NOMO-1 treated with dmso at 0.1 percent for 144 hours (cell line): ENCODE results near the gene MACROD2.
"Not testable (repeated sequence)": the region's sequence is repeated elsewhere in the genome, so short reads cannot be mapped to it uniquely, and the experiment has no call there.

Source experiments
- DNase-seq: peaks from one replicate; lab custom pipeline; 2025; ENCODE audit not compliant: unreplicated experiment; lab: John Stamatoyannopoulos, UW

Gene MACROD2

DNA sequence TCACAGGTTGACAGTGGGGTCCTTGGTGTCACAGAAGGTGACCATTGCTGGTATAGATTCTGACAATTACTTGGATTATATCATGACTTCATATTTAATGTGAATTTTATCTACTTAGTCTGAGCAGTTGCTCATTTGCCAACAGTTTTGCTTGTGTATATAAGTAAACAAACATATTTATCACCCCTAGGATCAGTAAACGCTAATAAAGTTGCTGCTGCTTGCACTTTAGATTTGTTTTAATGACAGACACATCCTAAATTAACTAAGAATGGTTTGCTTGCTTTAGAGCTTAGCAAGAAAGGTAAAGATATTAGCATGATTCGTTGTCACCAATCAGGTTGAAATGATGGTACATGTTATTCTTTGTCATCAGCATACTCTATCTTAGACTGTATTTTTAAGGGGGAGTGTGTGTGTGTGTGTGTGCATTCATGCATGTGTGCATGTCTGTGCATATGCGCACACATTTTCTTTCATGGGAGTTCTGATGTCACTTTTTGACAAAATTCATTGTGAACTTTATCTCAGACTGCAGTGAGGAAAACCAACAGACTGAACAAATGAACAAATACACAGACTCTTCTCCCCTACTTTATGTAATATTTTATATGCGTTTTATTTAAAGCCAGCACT is 1124.7 kb downstream of the MACROD2 start:
- no peak for DNase-seq

DNA sequence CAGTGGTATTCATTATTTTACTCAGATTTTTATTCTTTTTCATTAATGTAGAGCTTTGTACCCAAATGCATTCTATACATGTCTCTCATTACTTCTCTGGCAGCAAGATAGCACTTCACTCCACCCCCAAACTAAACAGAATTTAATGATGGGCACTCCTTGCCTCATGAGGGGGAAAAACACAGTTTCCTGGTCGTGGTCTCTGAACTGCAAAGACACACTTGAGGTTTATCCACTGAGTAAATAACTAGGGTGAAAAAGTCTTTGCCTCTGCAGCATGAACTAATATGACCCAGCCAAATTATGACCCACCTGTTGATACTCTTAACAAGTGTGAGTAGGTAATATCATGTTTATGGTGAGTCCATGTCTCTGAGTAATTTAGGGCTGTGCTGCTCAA is 1127.3 kb downstream of the MACROD2 start:
- DNase-seq: no peak

DNA sequence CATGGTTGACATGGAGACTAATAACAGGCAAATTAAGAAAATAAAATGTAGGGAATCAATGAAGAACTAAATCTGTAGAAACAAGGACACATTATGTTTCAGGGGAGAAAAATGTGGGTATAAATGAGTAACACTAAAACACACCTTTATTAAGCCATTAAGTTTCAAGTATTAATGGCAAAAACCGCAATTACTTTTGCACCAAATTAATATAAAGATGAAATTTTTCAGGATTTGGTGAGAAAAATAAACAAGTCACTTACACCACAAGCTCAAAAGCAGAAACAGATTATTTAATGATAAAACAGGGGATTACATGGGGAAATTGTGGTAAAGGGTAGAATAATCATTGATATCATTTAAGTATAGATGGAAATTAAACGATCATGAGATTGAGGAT is 1135.9 kb downstream of the MACROD2 start:
- no peak for DNase-seq

GRCh38 chr20:15138548-15139126 is 1143.3 kb downstream of the MACROD2 start:
- DNase-seq: no peak

DNA sequence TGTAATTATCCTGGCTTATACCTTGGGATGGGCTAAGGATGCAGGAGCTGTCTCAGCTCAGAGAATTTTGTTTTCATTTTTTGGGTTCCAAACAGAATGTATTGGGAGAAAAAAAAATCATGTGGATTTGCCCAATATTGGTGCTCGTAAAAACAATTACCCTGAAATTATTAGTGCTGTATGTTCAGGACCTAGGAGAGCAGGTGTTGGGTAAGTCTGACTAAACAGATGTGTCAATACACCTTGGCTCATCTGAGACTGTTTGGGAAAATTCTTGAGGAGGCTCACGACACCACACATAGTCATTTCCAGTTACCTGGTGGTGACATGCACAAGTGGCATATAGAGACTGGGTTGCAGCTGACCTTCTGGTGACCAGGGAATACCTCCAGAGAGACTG is 1144.2 kb downstream of the MACROD2 start:
- DNase-seq: no peak

DNA sequence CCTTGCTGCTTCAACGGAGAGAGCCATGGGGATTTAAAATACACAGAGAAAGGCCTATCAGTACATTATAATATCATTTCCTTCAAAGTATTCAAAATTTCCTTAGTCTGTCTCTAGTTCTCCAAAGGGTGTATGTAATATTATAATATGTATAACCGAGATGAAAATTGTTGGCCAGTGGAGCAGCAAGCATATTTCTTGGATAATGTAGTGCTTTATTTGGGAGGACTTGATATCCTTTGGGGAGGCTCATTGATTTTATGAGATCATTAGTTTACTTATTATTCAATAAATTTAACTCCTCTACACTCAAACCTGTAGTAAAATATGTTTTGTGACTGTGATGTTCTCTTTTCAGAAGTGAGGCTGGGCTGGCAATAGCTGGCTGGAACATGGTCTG is 1145.0 kb downstream of the MACROD2 start:
- no peak for DNase-seq

DNA sequence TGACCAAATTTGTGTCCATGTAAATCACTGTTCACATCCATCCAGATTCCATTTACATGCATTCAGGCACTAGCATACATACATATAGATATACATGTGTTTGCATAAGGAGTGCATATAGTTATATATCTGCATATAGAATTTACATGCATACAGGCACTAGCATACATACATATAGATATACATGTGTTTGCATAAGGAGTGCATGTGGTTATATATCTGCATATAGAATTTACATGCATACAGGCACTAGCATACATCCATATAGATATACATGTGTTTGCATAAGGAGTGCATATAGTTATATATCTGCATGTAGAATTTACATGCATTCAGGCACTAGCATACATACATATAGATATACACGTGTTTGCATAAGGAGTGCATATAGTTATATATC is 1145.6 kb downstream of the MACROD2 start:
- DNase-seq: not testable (repeated sequence)

DNA sequence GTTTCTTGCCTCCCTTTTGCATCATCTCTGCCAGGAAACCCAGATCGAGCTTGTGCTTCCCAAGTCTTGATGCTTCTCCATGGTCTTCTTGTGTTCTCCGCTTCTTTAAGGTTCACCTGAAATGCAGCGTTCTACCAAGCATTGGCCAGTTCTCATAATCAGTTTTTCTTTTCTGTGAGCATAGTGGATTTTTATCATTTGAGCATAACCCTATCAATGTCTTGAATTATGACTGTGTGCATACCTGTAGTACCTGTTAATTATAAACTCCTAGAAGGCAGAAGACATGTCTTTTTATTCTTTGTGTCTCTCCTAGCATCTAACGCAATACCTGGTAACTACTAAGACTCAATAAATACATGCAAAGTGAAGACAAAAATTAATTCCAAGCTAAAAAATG is 1146.5 kb downstream of the MACROD2 start:
- no peak for DNase-seq

DNA sequence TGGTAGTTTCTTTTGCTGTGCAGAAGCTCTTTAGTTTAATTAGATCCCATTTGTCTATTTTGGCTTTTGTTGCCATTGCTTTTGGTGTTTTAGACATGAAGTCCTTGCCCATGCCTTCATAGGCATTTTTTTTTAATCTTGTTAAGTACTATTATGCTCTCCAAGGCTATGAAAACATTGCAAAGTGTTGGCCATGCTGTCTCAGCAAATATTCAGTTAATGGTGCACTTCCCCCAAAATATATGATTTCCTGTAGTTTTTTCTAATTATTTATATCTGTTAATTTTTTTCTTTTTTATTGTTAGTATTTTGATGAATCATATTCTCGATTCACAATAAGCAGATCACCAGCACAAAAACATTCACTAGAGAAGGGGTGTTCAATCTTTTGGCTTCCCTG is 1148.2 kb downstream of the MACROD2 start:
- DNase-seq: no peak

DNA sequence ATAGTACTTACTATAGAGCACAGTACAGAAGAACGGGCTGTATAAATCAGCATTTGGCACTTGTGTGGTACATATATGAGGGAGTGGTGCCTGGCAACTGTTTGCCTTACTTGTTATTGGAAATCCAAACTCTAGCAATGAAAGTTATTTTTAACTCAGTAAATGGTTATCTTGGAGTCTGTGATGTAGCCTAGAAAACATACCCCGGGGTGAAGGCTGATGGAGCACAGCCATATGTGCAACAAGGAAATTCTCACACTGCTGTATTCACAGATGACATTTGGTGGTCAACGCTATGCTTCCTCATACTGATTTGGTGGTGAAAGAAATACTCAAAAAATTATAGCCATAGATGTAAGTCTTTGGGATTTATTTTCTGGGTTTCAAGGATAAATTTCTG is 1149.6 kb downstream of the MACROD2 start:
- no peak for DNase-seq

- no peak for DNase-seq
Measured at GRCh38 chr20:15146948-15147347, 1151.6 kb downstream of the MACROD2 start.

DNA sequence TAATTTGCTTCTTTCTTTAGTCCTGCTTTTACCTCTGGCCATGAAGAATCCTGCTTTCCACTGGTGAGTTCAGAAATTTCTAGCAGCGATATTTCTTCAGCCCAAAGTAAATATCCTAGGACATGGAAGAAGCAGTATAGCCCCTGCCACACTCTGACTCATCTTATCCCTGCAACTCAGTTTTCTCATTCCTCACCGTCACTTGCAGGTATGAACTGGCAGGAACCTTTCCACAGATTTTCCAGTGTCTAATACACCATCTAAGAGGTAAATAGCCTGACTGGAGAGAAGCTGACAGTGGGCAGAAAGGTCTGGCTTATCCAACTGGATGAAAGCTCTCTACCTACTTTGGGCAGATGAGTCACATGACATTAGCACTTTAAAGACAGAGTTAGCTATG is 1158.8 kb downstream of the MACROD2 start:
- DNase-seq: no peak

DNA sequence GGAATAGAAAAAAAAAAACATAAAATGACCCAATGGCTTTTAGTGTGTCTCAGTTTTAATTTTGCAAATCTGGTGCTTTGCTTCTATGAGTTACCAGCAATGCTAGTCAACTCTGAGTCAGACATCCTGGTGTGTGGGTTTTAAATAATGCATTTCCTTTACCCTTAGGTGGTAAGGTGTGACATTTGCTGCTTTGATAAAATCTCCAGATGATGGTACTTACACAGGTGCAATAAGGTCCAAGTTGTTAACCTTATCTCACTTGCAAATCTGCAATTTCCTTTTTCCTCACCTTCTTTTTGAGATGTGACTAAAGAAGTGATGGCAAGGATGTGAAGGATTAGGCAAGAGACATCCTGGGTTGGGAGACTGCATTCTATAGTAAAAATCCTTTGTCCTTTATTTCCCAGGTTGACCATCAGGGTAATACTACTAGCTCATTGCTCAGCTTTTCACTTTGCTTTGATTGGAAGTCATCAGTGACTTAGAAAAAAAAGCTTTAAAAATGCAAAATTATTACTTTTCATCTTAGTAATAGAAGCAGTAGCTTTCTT is 1160.6 kb downstream of the MACROD2 start:
- DNase-seq: no peak

- DNase-seq: no peak
Measured at GRCh38 chr20:15158533-15158932, 1163.2 kb downstream of the MACROD2 start.

- DNase-seq: no peak
Measured at GRCh38 chr20:15162079-15162647, 1166.8 kb downstream of the MACROD2 start.

GRCh38 chr20:15163632-15164031 is 1168.3 kb downstream of the MACROD2 start:
- no peak for DNase-seq

GRCh38 chr20:15164726-15165125 is 1169.4 kb downstream of the MACROD2 start:
- DNase-seq: no peak

GRCh38 chr20:15166744-15167143 is 1171.4 kb downstream of the MACROD2 start:
- DNase-seq: no peak

GRCh38 chr20:15171016-15171415 is 1175.7 kb downstream of the MACROD2 start:
- no peak for DNase-seq

DNA sequence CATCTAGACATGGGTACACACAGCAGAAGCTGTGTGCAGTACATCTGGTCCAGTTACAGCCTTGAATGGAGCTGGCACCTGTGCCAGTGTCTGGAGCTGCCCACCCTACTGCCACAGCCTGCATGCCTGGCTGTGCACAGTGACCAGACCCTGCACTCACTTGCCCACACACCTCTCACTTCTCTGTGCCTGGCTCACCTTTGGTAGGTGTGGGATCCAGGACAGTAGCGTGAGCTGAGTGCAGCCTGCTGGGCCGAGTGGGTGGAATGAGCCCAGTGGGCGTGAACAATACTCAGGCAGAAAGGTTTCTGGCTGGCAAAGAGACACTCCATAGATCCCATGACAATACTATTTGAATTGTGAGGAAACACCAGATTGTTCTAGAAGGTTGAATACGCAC is 1181.6 kb downstream of the MACROD2 start:
- no peak for DNase-seq

DNA sequence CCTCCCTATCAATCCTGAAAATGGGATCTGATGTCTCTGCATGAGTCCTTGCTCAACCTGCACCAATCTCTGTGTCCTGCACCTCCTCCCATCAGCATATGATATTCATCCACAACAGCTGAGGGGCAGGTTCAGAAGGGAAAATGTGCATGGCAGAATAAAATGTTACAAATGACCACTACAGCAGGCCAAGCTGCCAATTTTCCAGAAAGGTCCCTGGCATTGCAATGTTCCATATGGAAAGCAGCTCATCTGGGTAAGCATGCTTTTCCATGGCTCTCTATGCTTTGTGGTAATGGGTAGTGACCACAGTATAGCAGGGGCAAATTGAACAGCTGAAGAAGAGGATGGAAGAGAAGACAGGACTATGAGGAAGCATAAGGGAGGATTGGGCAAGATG is 1183.3 kb downstream of the MACROD2 start:
- no peak for DNase-seq

DNA sequence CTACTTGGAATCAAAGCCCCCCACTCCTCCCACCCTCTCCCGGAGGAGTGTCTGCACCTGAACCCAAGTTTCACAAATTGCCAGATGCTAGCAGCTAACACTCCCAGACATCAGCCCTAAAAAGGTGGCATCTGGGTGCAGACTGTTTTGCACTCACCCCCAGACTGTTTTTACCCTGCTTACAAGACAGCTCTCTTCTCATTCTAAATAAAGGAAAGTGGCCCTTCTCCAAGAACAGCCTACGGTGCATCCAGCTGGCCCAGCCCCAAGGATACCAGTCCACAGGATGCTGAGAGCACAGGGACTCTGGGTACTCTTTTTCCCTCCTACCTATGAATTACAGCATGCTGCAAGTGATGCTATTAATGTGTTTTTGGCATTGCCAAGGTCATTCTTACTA is 1184.1 kb downstream of the MACROD2 start:
- no peak for DNase-seq

DNA sequence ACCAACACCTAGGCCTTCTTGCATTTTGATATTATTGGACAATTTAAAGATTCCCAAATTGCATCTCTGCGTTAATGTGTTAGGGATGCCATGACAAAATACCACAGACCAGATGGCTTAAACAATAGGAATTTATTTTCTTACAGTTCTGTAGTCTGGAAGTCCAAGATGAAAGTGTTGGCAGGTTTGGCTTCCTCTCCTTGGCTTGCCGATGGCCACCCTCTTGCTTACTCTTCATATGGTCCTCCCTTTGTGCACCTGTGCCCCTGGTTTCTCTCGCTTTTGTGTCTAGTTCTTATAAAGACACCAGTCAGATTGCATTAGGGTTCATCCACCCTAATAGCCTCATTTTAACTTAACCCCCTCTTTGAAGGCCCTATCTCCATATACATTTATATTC is 1184.5 kb downstream of the MACROD2 start:
- no peak for DNase-seq
